GM21717 (cell line): Measurements from ENCODE around the gene DUSP16.

Experiments used
- ATAC-seq: cut with Tn5 transposase; IDR thresholded peaks from one replicate; pipeline ENCODE4 v1.9.1; 2021; ENCODE audit warnings: mild to moderate bottlenecking, moderate library complexity; ENCODE audit not compliant: unreplicated experiment

The DUSP16 gene

DNA sequence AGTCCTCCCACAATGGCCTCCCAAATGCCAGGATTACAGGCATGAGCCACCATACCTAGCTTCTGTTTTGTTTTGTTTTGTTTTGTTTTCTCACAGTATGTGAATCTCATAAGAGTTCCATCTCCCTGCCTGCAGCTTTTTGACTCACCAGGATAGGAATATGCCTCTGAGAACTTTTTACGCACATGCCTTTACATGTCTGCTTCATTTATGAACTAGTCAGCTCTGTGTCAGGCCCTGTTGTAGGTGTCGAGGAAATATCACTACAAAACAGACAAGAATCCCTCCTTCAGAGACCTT, 116.8 kb downstream of the DUSP16 start:
- ATAC-seq, result no peak

DNA sequence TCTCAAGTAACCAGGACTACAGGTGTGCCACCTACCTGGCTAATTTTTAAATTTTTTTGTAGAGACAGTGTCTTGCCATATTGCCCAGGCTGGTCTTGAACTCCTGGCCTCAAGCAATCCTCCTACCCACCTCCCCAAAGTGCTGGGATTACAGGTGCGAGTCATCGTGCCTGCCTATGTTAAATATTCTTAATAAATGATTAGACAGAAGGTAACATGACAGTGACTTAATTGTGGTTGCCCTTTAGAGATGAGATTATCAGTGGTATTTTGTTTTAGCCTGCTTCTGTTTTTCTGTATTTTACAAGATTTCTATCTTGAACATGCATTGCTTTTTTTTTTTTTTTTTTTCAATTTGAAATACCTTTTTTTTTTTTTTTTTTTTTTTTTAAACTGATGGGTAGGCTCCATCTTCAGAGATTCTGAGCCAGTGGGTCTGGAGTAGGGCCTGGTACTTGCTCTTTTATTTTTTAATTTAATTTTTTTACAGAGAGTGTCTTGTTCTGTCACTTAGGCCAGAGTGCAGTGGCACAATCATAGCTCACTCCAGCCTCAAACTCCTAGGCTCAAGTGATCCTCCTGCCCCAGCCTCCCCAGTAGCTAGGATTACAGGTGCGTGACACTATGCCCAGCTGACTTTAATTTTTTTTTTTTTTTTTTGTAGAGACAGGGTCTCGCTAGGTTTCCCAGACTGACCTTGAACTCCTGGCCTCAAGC, 117.3 kb downstream of the DUSP16 start:
- ATAC-seq, result no peak

GRCh38 chr12:12443431-12443878, 119.2 kb downstream of the DUSP16 start:
- no peak for ATAC-seq

- no peak for ATAC-seq
Observed at GRCh38 chr12:12442548-12443071, 120.1 kb downstream of the DUSP16 start.

DNA sequence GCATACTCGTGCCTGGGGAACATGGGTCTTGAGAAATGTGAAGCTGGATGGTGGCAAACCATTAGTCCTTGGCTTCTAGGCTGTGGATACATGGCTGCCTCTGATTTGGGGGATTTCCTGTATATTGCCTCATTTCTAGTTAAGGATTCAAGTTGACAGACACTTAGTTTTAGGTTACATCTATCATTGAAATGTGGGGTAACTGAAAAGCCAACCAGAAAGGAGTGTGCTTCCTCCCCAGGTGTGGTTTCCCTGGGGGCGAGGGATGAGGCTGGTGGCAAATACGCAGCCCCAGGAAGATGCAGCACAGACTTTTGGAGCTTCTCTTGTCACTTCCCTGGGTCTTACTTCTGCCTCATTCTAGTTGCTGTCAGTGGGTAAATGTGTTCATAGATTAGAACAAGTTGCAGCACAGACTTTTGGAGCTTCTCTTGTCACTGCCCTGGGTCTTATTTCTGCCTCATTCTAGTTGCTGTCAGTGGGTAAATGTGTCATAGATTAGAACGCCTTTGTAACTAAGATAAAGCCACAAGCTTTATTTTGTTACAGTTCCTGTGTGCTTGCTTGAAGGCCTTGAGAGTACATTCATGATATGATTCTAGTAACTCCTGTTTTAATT, 120.7 kb downstream of the DUSP16 start:
- ATAC-seq, result no peak

DNA sequence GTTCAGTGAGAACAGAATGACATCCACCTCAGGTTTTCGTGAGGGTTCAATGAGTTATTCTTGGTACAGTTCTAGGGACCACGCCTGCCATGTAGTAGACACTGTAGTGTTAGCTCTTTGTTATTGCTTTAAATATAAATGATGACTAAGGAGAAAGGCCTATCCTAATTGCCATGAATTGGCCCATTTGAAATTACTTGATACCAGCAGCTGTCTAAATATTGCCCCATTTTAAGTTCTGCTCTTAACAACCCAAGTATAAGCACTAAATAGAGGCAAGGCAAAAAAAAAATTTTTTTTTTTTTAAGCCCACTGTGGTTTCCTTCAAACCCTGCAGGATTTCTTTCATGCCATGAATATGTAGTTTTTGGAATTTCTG, 121.2 kb downstream of the DUSP16 start:
- no peak for ATAC-seq

- no peak for ATAC-seq
Observed at GRCh38 chr12:12440784-12441428, 121.8 kb downstream of the DUSP16 start.

- no peak for ATAC-seq
Observed at GRCh38 chr12:12439636-12440035, 123.0 kb downstream of the DUSP16 start.

GRCh38 chr12:12436831-12437345, 125.8 kb downstream of the DUSP16 start:
- ATAC-seq, result no peak

- no peak for ATAC-seq
Observed at GRCh38 chr12:12433203-12433731, 129.4 kb downstream of the DUSP16 start.

DNA sequence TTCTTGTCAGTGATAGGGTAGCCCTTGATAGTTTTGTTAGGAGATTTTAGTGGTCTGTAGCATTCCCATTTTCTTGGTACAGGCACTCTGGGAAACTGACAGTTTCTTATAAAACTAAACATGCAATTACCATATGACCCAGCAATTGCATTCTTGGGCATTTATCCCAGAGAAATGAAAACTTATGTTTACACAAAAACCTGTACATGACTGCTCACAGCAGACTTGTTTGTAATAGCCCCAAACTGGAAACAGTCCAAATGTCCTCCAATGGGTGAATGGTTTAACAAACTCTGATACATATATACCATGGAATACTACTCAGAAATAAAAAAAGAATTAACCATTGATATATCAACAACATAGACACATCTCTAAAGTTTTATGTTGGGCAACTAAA, 130.3 kb downstream of the DUSP16 start:
- no peak for ATAC-seq

GRCh38 chr12:12428961-12429657, 133.6 kb downstream of the DUSP16 start:
- ATAC-seq, result no peak

GRCh38 chr12:12428047-12428446, 134.6 kb downstream of the DUSP16 start:
- no peak for ATAC-seq

- ATAC-seq, result no peak
Observed at GRCh38 chr12:12427568-12427967, 135.1 kb downstream of the DUSP16 start.

DNA sequence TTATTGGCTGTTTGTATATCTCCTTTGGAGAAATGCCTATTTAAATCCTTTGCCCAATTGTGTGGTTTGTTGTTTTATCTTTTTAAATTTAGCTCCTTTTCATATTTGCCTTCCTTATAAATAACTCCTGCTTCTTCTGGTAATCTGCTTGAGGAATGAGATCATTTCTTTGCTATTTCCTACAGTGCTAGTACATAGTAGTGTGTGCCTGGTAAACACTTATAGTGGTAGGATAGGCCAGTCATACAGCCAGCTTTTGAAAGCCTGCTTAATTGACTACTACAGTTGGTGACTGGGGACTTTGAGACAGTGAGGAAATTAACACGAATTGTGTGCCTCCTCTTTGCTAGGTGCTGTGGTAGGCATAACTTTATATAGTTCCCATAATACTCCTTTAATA, 137.0 kb downstream of the DUSP16 start:
- no peak for ATAC-seq

- no peak for ATAC-seq
Observed at GRCh38 chr12:12425001-12425400, 137.7 kb downstream of the DUSP16 start.
